ENCODE data around the gene LDLRAD4. TPM values are rescaled to one million over a fixed set of nuclear protein-coding genes. Genes with fewer than 3 reads are reported as not detected.

Gene LDLRAD4
- polyA plus RNA-seq, 1 experiment: not detected

DNA sequence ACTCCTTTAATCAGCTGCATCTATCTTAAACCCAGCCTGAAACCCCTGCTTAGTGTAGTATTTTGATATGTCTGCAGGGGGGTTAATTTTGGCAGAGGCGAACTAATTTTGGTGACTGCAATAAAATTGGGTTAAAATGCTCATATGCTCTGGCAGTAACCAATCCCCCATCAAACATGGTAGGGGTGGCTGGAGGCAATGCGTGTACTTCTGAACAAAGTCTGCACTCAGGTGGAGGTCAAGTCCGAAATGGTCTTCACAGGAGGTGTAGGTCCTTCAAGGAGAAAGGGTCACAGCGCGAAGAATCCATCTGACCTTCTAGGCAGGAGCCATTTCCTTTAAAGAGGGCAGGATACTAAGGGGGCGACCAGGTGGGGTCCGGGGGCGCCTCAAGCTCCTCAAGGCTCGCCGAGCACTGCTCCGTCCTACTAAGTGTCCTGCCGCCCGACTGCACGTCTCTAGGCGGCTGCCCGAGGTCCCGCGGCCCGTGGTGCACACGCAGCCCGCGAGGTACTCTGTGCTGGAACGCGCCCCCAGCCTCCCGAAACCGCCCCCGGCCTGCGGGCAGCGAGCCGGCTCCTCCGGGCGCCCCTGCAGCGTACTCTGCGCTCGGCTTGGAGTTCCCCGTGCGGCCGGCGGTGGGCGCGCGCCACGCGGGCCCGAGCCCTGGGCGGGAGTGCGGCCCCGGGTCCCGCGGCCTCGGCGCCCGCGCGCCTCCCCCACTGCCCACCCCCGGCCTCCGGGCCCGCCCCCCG, 1.7 kb upstream of the LDLRAD4 start:
- ChIA-PET POLR2A (no interaction called here), CTCF (interaction anchor here (1.0 to 1.3 kb wide), 3 partner anchors 8 to 314 kb away, joined by 3 to 4 read pairs (median 4); no protein-coding TSS in a partner anchor)
- Histone ChIP-seq H3K9me3 (ENCODE audit: control insufficient read depth, insufficient read depth, low read length) (no peaks in the 10 kb centered on the region; the same call in 1 of the 2 replicates), H3K27ac (ENCODE audit: low read depth, low read length) (no peak overlapping the region), H3K27me3 (ENCODE audit: control insufficient read depth, insufficient read depth, low read length) (peaks cover 56% of the 10 kb centered on the region), H3K4me3 (ENCODE audit: low read depth, low read length) (no peak overlapping the region)
- TF ChIP-seq CTCF (IDR thresholded peaks at IDR 0.05; ENCODE audit: low read depth, low read length): no peak
- DNase-seq (ENCODE audit: low read depth, low spot score): no peak

GRCh38 chr18:13217466-13217961, 1.0 kb upstream of the LDLRAD4 start:
- POLR2A ChIA-PET: no interaction called here
- Histone ChIP-seq H3K27me3 (ENCODE audit: control insufficient read depth, insufficient read depth, low read length) (peaks cover 56% of the 10 kb centered on the region), H3K27ac (ENCODE audit: low read depth, low read length) (no peak overlapping the region), H3K9me3 (ENCODE audit: control insufficient read depth, insufficient read depth, low read length) (no peaks in the 10 kb centered on the region; the same call in 1 of the 2 replicates), H3K4me3 (ENCODE audit: low read depth, low read length) (peak overlapping the region; percentile 39; the same call in 1 of the 2 replicates)
- TF ChIP-seq CTCF (IDR thresholded peaks at IDR 0.05; ENCODE audit: low read depth, low read length): no peak
- CTCF ChIA-PET: no interaction called here
- no peak for DNase-seq (ENCODE audit: low read depth, low spot score)

DNA sequence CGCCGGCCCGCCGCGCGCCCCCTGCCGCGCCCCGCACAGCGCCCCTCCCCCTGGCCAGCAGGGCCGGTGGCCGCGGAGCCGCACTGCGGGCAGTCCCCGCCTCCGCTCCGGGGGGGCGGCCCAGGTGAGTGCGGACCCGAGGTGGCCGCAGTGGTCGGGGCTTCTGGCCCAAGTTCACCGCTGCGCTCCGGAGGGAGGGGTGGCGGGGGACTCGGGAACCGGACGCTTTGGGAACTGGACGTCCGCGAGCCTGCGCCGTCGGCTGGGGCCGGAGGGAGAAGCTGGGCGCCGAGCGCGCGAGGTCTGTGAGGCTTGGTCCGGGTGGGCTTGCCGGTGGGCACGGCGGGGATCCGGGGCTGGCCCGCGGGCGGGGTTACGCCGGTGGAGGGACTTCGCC, 591 bp upstream of the LDLRAD4 start:
- H3K27ac ChIP-seq (ENCODE audit: low read depth, low read length): no peak overlapping the region
- no peak for TF ChIP-seq CTCF (IDR thresholded peaks at IDR 0.05; ENCODE audit: low read depth, low read length)
- no peak overlapping the region for H3K4me3 ChIP-seq (ENCODE audit: low read depth, low read length)
- no peaks in the 10 kb centered on the region; the same call in 1 of the 2 replicates for H3K9me3 ChIP-seq (ENCODE audit: control insufficient read depth, insufficient read depth, low read length)
- no peak for DNase-seq (ENCODE audit: low read depth, low spot score)
- ChIA-PET POLR2A (no interaction called here), CTCF (no interaction called here)
- H3K27me3 ChIP-seq (ENCODE audit: control insufficient read depth, insufficient read depth, low read length): peaks cover 54% of the 10 kb centered on the region

GRCh38 chr18:13218997-13219396, 437 bp downstream of the LDLRAD4 start:
- no peak for DNase-seq (ENCODE audit: low read depth, low spot score)
- ChIA-PET POLR2A (no interaction called here), CTCF (no interaction called here)
- peaks cover 56% of the 10 kb centered on the region for H3K27me3 ChIP-seq (ENCODE audit: control insufficient read depth, insufficient read depth, low read length)
- no peak overlapping the region for H3K4me3 ChIP-seq (ENCODE audit: low read depth, low read length)
- no peak for TF ChIP-seq CTCF (IDR thresholded peaks at IDR 0.05; ENCODE audit: low read depth, low read length)
- H3K27ac ChIP-seq (ENCODE audit: low read depth, low read length): no peak overlapping the region
- no peaks in the 10 kb centered on the region; the same call in 1 of the 2 replicates for H3K9me3 ChIP-seq (ENCODE audit: control insufficient read depth, insufficient read depth, low read length)

- no peaks in the 10 kb centered on the region; the same call in 1 of the 2 replicates for H3K9me3 ChIP-seq (ENCODE audit: control insufficient read depth, insufficient read depth, low read length)
- ChIA-PET POLR2A (no interaction called here), CTCF (no interaction called here)
- peaks cover 52% of the 10 kb centered on the region for H3K27me3 ChIP-seq (ENCODE audit: control insufficient read depth, insufficient read depth, low read length)
- no peak for DNase-seq (ENCODE audit: low read depth, low spot score)
- H3K27ac ChIP-seq (ENCODE audit: low read depth, low read length): no peak overlapping the region
- no peak for TF ChIP-seq CTCF (IDR thresholded peaks at IDR 0.05; ENCODE audit: low read depth, low read length)
- no peak overlapping the region for H3K4me3 ChIP-seq (ENCODE audit: low read depth, low read length)
Measured at GRCh38 chr18:13219593-13220159, 1.1 kb downstream of the LDLRAD4 start.
